GM21825 (cell line): ENCODE measurements around the gene TMEM185B.
"Not testable (repeated sequence)": the region's sequence is repeated elsewhere in the genome, so short reads cannot be mapped to it uniquely, and the experiment has no call there.

Source experiments
- ATAC-seq: cut with Tn5 transposase; IDR thresholded peaks from one replicate; pipeline ENCODE4 v1.9.1; 2021; ENCODE audit warnings: mild to moderate bottlenecking, moderate library complexity; ENCODE audit not compliant: unreplicated experiment

Gene TMEM185B

GRCh38 chr2:120209427-120210269 is 13.6 kb downstream of the TMEM185B start:
- ATAC-seq: no peak

GRCh38 chr2:120208381-120209353 is 14.5 kb downstream of the TMEM185B start:
- ATAC-seq: no peak

DNA sequence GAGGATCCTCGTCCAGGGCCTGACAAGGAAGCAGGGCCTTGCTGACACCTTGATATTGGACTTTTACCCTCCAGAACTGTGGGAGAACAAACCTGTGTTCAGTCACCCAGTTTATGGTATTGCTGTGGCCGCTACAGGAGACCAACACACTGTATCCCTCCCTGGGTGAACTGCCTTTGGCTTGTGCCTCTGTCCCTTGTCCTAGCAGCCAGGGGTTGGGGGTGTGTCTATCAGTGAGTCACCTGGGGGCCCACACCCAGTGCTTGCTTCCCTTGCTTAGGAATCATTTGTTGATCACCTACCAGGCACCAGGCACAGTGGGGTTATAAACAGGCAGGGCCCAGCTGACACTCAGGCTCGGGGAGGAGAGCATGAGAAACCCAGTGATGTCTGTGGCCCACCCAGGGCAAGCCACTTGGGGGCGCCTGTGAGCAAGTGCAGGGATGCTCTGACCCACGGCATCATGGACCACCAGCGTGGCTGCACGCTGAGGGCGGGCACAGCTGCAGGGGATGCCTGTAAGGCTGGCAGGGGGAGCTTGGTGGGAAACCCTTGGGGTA is 17.1 kb downstream of the TMEM185B start:
- ATAC-seq: no peak

DNA sequence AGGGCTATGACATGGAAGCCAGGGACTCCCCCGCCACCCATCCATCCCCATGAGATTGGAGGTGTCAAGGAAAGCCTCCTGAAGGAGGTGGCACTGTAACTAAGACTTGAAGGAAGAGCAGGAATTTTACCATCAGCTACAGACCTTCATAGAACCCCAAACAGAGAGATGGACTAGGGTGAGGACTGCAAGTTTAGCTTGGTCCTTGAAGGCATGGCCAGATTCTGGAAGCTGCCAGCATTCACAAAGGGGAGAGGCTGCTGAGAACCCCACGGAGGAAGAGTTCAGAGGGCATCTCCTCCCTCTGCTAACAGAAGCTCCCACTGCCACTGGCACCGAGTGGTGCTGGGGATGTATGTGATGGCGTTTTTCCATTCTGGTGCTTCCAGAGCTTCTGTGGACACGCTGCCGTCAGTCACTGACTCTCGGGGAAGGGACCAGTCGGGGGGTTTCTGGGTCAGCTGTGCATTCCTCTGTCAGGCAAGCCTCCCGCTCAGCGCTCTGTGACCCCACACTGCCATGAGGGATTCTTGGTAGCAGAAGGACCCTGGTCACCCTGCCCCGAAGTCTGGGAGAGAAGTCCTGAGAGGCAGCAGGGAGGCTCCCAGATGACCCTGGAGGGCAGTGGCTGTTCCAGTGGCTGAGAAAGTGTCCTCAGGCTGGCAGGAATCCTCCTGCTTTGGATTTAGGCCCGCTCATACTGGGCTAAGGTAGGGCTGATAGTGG is 18.1 kb downstream of the TMEM185B start:
- ATAC-seq: no peak

DNA sequence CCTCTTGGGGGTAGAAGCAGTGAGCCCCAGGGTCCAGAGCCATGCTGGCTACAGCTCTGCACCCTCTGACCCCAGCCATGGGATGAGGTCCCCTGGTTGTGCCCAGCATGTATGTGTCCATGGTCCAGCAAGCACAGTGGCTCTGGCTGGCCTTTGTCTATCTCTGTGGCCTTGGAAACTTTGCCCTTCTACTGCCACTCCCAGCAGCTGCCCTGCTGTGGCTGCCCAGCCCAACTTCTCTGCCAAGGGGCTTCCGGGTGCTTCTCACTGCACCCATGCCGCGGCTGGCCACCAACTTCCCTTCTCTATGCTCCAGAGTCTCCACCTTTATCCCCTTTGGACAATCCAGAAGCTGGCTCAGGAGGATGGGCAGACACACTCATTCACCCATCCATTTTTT is 18.8 kb downstream of the TMEM185B start:
- ATAC-seq: no peak

DNA sequence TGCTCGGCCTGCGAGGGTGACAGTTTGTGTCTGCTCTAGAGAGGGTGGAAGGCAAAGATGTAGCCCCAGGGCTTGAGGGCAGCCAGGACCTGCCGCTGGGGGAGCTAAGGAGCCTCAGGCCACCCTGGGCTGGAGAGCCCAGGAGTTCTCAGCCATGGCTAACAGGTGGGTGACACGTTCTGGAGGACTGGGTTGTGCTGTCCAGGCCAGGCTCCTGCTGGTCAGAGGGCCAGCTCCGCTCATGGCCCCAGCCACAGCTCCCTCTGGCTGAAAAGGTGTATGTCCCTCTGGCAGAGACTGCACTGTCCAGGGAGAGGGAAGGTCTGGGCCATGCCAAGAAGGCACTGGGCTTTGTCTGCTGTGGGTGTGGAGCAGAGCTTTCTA is 19.2 kb downstream of the TMEM185B start:
- ATAC-seq: no peak

DNA sequence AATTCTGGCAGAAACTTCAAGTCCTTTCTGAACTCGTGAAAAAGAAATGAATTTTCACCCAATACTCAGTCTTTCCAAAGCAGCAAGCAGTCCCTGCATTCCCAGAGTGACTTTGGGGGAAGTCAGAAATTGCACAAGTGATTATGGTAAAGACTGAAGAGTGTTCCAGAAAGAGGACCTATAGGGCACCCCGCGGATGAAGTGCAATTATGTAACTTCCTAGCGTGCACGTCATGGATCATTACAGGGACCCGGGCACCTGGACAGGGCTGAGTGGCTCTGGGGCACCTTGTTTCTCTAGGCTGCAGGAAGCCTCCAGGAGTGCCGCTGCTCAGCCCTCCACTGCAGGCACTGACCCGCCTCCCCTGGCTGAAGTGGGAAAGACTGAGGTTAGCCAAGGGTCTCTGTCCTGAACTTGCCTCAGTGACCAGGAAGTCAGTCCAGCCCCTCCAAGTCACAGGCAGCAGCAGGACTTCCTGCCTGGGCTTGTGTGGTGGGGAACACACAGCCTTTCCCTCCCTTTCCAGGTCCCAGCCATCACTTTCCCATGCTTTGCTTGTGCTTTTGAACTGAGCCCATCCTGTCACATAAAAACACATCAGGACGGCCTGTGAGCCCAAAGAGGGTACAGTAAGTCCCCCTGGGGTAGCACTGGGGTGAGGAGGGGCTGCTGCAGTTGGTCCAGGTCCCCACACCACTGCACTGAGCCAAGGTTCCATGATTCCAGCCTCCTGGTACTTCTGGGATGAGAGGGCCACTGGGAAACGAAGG is 19.8 kb downstream of the TMEM185B start:
- ATAC-seq: no peak

DNA sequence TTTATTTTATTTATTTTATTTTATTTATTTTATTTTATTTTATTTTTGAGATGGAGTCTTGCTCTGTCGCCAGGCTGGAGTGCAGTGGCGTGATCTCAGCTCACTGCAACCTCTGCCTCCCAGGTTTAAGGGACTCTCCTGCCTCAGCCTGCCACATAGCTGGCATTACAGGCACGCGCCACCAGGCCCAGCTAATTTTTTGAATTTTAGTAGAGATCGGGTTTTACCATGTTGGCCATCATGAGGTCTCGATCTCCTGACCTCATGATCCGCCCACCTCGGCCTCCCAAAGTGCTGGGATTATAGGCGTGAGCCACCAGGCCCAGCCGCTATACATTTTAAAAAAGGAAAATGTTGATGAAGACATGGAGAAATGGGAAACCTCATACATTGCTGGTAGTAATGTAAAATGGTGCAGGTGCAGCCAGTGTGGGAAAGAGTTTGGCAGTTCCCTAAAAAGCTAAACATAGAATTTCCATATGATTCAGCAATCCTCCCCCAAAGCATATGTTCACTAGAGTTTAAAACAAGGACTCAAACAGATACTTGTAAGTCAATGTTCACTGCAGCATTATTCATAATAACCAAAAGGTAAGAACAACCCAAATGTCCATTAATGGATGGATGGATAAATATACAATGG is 23.3 kb downstream of the TMEM185B start:
- not testable (repeated sequence) for ATAC-seq

GRCh38 chr2:120195553-120195952 is 27.6 kb downstream of the TMEM185B start:
- no peak for ATAC-seq

GRCh38 chr2:120192280-120192679 is 30.9 kb downstream of the TMEM185B start:
- no peak for ATAC-seq

DNA sequence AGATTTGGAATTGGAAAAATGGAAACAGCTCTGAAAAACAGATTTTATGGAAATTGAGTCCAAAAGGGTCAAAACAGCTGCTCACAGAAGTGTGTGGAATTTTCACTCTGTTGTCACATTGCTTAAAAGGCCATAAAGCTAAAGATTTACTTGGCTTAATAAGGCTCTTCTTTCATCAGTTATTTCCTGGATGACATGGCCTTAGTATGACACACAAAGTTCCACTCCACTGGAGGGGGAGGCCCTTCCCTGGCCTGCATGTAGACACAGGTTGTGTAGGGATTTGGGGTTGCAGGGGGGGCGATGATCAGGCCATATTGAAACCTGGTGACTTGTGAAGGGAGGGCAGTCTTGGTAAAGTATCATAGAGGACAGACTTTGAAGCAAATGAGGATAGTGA is 34.0 kb downstream of the TMEM185B start:
- ATAC-seq: no peak

DNA sequence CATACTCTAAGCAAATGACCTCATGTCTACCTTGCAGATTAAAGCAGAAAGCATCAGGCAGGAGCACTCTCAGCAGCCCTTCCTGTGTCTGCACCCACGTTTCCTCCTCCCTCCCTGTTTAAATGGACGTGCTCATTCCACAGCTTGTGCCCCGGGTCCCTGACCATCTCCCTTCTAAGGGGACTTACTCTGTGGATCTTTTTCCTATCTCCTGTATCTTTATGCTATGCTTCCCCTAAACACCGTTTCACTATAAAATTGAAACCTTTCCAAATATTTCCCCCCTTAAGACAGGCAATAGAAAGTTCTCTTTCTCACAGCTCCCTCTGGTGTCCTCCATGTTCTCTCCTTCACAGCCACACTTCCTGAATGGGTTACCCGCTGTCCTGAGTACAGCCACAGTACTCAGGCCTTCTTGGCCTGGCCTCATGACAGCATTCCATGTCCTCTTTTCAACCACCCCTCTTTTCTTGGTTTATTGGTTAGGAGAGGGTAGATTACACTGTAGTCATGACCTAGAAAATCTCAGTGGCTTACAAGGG is 41.1 kb downstream of the TMEM185B start:
- no peak for ATAC-seq

DNA sequence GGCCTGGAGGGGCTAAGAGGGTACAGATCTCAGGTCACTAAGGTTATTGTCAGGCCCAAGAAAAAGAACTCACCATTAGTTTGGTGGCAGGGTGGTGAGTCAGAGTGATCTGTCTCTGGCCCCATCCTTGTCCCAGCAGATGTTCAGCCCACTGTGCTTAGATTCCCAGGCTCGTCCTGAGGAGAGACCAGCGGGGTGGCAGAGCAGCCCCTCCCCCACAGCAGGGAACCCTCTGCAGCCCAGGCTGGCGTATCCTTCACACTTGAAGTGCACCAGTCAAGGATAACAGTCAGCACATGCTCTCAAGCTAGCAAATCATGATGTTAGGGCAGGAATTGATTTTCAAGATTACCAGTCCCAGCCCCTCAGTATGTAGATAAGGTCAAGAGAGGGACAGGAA is 43.1 kb downstream of the TMEM185B start:
- no peak for ATAC-seq

DNA sequence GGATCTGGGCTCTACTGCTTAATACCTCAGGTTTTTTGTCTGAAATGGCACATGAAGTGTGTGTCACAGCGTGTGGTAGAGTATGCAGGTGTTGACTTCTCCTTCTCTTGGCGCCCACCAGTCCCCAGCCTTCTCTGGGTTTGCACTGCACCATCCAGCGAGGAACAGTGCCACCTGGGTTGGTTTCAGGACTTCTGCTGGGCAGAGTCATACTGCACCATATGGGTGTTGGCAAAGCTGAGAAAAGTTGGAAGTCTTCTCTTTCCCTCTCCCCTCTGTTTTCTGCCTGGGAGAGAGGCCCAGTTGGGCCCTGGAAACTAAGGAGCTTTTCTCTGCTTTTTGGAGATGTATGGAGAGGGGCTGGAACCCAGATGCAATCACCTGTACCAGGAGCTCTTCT is 43.8 kb downstream of the TMEM185B start:
- ATAC-seq: no peak

GRCh38 chr2:120177973-120178372 is 45.2 kb downstream of the TMEM185B start:
- no peak for ATAC-seq

DNA sequence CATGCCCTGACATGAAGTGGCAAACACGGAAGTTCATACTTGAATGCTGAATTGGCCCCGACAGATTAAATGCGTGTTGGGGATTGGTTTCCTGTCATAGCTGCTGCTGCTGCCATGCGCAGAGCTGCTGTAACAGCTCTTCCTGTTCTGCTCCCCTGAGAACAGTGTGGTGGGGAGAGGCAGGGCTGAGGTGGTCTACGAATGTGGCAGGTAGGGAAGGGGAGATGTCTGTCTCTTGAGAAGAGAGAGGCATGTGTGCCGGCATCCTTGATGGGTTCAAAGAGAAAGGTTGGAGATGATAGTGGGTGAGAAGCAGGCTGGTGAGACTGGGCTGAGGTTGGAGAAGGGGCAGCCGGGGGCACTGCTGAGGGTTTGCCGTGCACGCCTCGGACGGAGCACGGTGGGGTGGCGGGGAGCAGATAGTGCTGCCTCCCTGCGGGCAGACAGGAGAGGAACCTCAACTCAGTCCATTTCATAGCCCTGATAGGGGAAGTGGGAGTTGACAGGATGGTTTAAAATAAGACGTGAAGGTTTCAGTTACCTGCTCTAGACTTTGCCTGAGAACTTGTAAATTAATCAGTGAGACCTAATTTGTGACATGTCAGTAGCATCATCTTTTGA is 46.1 kb downstream of the TMEM185B start:
- ATAC-seq: peak; percentile 94

GRCh38 chr2:120176526-120176925 is 46.7 kb downstream of the TMEM185B start:
- ATAC-seq: no peak

DNA sequence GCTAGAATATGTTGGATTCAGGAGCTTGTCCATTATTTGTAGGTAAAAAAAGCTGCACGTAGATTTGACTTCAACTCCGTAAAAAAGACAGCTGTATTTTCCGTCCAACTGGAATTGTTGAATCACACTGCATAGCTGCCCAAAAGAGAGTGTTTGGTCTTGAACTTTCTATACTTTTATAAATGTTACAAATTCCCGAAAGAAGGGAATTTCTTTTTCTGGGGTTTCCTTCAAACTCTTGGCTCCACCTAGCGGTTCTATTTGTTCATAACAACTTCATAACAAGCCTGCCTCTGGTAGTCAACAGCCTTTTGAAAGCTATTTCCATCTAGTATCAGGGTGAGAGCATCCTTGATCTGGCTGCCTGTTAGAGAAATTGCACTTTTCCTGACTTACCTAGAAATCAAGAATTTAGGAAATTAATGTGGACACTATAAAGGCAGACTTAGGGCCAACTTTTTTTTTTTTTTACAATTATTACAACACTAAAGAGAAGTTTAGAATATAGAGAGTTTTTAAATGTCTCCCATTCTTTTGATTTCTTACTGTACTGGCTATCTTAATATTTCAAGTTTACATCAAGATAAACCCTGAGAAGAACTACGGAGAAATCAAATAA is 48.1 kb downstream of the TMEM185B start:
- ATAC-seq: no peak
